ENCODE results near the gene GAL3ST2. TPM values are rescaled to one million over a fixed set of nuclear protein-coding genes. Genes with fewer than 3 reads are reported as not detected.

GAL3ST2 gene
- total RNA-seq, 2 experiments from 2014 or later: 1.5 to 1.9 TPM

DNA sequence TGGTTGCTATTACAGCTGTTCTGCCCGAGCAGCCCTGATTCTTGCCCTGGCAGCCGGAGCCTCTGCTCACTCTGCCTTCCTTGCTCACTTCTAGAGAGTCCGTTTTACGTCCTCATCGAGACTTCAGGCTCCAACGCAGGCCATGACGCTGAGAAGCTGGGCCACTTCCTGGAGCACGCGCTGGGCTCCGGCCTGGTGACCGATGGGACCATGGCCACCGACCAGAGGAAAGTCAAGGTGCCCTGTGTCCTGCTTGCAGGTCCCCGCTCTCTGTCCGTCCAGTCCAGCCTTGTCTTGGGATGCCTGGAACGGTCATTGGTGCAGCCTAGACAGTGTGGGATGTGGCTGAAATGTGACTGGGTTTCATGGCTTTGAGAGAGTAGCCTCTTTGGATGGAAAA is 25.5 kb upstream of the GAL3ST2 start:
- Histone ChIP-seq H3K27ac (ENCODE audit: low read depth in 1 of 2, low read length in 2 of 2) (no peak overlapping the region), H3K9me3 (ENCODE audit: control insufficient read depth in 1 of 2, insufficient read depth in 1 of 2, low read length in 2 of 2) (no peaks in the 10 kb centered on the region), H3K36me3 (ENCODE audit: insufficient read depth, low read length) (peaks cover 39% of the 10 kb centered on the region), H3K27me3 (ENCODE audit: control insufficient read depth in 1 of 2, insufficient read depth in 2 of 2, low read length in 2 of 2) (no peaks in the 10 kb centered on the region), H3K4me1 (ENCODE audit: insufficient read depth, low read length) (no peaks in the 10 kb centered on the region), H3K4me3 (ENCODE audit: low read length) (no peak overlapping the region)
- intact Hi-C loops (cut with DNase I, micrococcal nuclease): no loop called here
- ChIA-PET POLR2A (no interaction called here), CTCF (no interaction called here)
- H3K4me3 Mint-ChIP-seq: no peak overlapping the region
- H3K9me3 Mint-ChIP-seq: no peaks in the 10 kb centered on the region
- DNase-seq (no peak), ATAC-seq (ENCODE audit: poor library complexity) (no peak)
- TF ChIP-seq, protein P1, sequence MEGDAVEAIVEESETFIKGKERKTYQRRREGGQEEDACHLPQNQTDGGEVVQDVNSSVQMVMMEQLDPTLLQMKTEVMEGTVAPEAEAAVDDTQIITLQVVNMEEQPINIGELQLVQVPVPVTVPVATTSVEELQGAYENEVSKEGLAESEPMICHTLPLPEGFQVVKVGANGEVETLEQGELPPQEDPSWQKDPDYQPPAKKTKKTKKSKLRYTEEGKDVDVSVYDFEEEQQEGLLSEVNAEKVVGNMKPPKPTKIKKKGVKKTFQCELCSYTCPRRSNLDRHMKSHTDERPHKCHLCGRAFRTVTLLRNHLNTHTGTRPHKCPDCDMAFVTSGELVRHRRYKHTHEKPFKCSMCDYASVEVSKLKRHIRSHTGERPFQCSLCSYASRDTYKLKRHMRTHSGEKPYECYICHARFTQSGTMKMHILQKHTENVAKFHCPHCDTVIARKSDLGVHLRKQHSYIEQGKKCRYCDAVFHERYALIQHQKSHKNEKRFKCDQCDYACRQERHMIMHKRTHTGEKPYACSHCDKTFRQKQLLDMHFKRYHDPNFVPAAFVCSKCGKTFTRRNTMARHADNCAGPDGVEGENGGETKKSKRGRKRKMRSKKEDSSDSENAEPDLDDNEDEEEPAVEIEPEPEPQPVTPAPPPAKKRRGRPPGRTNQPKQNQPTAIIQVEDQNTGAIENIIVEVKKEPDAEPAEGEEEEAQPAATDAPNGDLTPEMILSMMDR (IDR thresholded peaks at IDR 0.05): no peak
- no peak overlapping the region for H3K27ac Mint-ChIP-seq
- H3K4me1 Mint-ChIP-seq (ENCODE audit: low read depth): no peaks in the 10 kb centered on the region
- H3K27me3 Mint-ChIP-seq: no peaks in the 10 kb centered on the region
- peaks cover 31% of the 10 kb centered on the region for H3K36me3 Mint-ChIP-seq (ENCODE audit: low read depth)

DNA sequence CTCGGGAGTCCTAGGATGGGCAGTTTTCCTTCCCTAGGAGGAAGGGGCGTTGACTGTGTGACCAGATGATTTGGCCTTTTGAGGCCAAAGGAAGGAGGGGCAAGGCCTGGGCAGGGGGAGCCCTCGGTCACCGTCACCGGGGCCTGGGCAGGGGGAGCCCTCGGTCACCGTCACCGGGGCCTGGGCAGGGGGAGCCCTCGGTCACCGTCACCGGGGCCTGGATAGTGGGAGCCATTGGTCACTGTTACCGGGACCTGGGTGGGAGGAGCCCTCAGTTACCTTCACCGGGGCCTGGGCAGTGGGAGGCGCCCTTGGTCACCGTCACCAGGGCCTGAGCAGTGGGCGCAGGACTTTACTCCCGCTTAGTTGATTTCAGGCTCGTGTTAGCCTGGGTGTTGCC is 24.8 kb upstream of the GAL3ST2 start:
- no peak overlapping the region for H3K4me3 ChIP-seq (ENCODE audit: low read length)
- POLR2A ChIA-PET: no interaction called here
- no peaks in the 10 kb centered on the region for H3K27me3 Mint-ChIP-seq
- peaks cover 28% of the 10 kb centered on the region for H3K36me3 Mint-ChIP-seq (ENCODE audit: low read depth)
- intact Hi-C loops (cut with DNase I, micrococcal nuclease): no loop called here
- H3K36me3 ChIP-seq (ENCODE audit: insufficient read depth, low read length): peaks cover 43% of the 10 kb centered on the region
- no peak for ATAC-seq (ENCODE audit: poor library complexity)
- no peak for DNase-seq
- H3K4me3 Mint-ChIP-seq: no peak overlapping the region
- H3K27me3 ChIP-seq (ENCODE audit: control insufficient read depth in 1 of 2, insufficient read depth in 2 of 2, low read length in 2 of 2): no peaks in the 10 kb centered on the region
- TF ChIP-seq, protein P1 (IDR thresholded peaks at IDR 0.05): no peak
- no peaks in the 10 kb centered on the region for H3K9me3 Mint-ChIP-seq
- no peak overlapping the region for H3K27ac ChIP-seq (ENCODE audit: low read depth in 1 of 2, low read length in 2 of 2)
- no peaks in the 10 kb centered on the region for H3K4me1 Mint-ChIP-seq (ENCODE audit: low read depth)
- no peaks in the 10 kb centered on the region for H3K9me3 ChIP-seq (ENCODE audit: control insufficient read depth in 1 of 2, insufficient read depth in 1 of 2, low read length in 2 of 2)
- H3K4me1 ChIP-seq (ENCODE audit: insufficient read depth, low read length): no peaks in the 10 kb centered on the region
- CTCF ChIA-PET: no interaction called here
- H3K27ac Mint-ChIP-seq: no peak overlapping the region

GRCh38 chr2:241752253-241752652 is 24.4 kb upstream of the GAL3ST2 start:
- TF ChIP-seq, protein P1 (IDR thresholded peaks at IDR 0.05): no peak
- H3K9me3 ChIP-seq (ENCODE audit: control insufficient read depth in 1 of 2, insufficient read depth in 1 of 2, low read length in 2 of 2): no peaks in the 10 kb centered on the region
- Mint-ChIP-seq H3K9me3 (no peaks in the 10 kb centered on the region), H3K36me3 (ENCODE audit: low read depth) (peaks cover 28% of the 10 kb centered on the region), H3K4me1 (ENCODE audit: low read depth) (no peaks in the 10 kb centered on the region), H3K4me3 (no peak overlapping the region), H3K27ac (no peak overlapping the region), H3K27me3 (no peaks in the 10 kb centered on the region)
- H3K4me3 ChIP-seq (ENCODE audit: low read length): no peak overlapping the region
- POLR2A ChIA-PET: no interaction called here
- no peak for ATAC-seq (ENCODE audit: poor library complexity)
- intact Hi-C loops (cut with DNase I, micrococcal nuclease): no loop called here
- H3K4me1 ChIP-seq (ENCODE audit: insufficient read depth, low read length): no peaks in the 10 kb centered on the region
- no peak for DNase-seq
- H3K36me3 ChIP-seq (ENCODE audit: insufficient read depth, low read length): peaks cover 46% of the 10 kb centered on the region
- CTCF ChIA-PET: no interaction called here
- H3K27ac ChIP-seq (ENCODE audit: low read depth in 1 of 2, low read length in 2 of 2): no peak overlapping the region
- no peaks in the 10 kb centered on the region for H3K27me3 ChIP-seq (ENCODE audit: control insufficient read depth in 1 of 2, insufficient read depth in 2 of 2, low read length in 2 of 2)
